GM15510 (cell line): ENCODE data around the gene MRPL27.

Source experiments
- POLR2A ChIP-seq: IDR thresholded peaks from 3 replicates; pipeline ENCODE4 v1.6.1; 2011; ENCODE audit warnings: borderline replicate concordance; ENCODE audit not compliant: insufficient read length; ENCODE audit errors: extremely low read depth

MRPL27 gene

GRCh38 chr17:50354776-50355175, 18.2 kb downstream of the MRPL27 start:
- TF ChIP-seq POLR2A = no peak

- no peak for TF ChIP-seq POLR2A
Observed at GRCh38 chr17:50354198-50354597, 18.8 kb downstream of the MRPL27 start.

GRCh38 chr17:50353600-50354195, 19.3 kb downstream of the MRPL27 start:
- no peak for TF ChIP-seq POLR2A

- TF ChIP-seq POLR2A = no peak
Observed at GRCh38 chr17:50352693-50353599, 20.0 kb downstream of the MRPL27 start.

GRCh38 chr17:50352072-50352692, 20.8 kb downstream of the MRPL27 start:
- TF ChIP-seq POLR2A = no peak

- no peak for TF ChIP-seq POLR2A
Observed at GRCh38 chr17:50350733-50351132, 22.3 kb downstream of the MRPL27 start.

DNA sequence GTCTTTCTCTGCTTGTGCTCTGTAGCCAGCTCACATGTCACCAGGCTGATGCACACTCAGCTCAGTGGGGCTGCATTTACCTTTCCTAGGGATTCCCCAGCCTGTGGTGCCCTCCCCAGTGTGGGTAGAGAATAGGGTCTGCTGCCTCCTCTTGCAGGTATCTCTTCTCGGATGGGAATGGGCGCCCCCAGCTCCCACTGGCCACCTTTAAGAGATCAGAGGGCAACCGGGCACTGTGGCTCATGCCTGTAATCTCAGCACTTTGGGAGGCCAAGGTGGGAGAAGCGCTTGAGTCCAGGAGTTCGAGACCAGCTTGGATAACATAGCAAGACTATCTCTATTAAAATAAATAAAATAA, 23.8 kb downstream of the MRPL27 start:
- no peak for TF ChIP-seq POLR2A

GRCh38 chr17:50348522-50349242, 24.3 kb downstream of the MRPL27 start:
- no peak for TF ChIP-seq POLR2A

DNA sequence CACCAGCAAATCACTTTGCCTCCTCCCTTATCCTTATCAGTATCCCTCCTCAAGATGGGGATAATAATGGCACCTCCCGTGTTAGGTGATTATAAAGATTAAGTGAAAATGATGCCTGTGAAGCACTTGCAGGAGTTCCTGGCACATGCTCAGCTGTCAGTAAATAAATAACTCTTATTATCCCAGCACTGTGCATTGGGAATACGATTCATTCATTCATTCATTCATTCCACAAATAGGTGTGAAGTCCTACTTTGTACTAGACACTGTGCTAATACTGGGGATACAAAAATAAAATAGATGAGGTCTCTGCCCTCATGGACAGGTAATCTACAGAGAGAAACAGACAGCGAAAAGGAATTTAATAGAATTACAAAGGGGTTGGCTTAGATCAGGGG, 25.1 kb downstream of the MRPL27 start:
- no peak for TF ChIP-seq POLR2A

- TF ChIP-seq POLR2A = no peak
Observed at GRCh38 chr17:50347117-50347893, 25.7 kb downstream of the MRPL27 start.

- TF ChIP-seq POLR2A = no peak
Observed at GRCh38 chr17:50346313-50347116, 26.5 kb downstream of the MRPL27 start.

- TF ChIP-seq POLR2A = peak; percentile 87
Observed at GRCh38 chr17:50345432-50346312, 27.3 kb downstream of the MRPL27 start, which contains the start of gene XYLT2. TSS of gene XYLT2 (plus strand) at chr17:50346126. CDS start at chr17:50346141, 15 bp downstream.
